GM19397 (cell line): ENCODE results near the gene DUSP15.
"Not testable (repeated sequence)": the region's sequence is repeated elsewhere in the genome, so short reads cannot be mapped to it uniquely, and the experiment has no call there.

Source experiments
- ATAC-seq: cut with Tn5 transposase; IDR thresholded peaks from one replicate; pipeline ENCODE4 v1.9.1; 2021; ENCODE audit warnings: mild to moderate bottlenecking, moderate library complexity; ENCODE audit not compliant: unreplicated experiment

Gene DUSP15

GRCh38 chr20:31824554-31825313 is 45.6 kb downstream of the DUSP15 start:
- ATAC-seq = no peak

GRCh38 chr20:31824125-31824485 is 46.2 kb downstream of the DUSP15 start:
- no peak for ATAC-seq

GRCh38 chr20:31823360-31824124 is 46.8 kb downstream of the DUSP15 start:
- no peak for ATAC-seq

DNA sequence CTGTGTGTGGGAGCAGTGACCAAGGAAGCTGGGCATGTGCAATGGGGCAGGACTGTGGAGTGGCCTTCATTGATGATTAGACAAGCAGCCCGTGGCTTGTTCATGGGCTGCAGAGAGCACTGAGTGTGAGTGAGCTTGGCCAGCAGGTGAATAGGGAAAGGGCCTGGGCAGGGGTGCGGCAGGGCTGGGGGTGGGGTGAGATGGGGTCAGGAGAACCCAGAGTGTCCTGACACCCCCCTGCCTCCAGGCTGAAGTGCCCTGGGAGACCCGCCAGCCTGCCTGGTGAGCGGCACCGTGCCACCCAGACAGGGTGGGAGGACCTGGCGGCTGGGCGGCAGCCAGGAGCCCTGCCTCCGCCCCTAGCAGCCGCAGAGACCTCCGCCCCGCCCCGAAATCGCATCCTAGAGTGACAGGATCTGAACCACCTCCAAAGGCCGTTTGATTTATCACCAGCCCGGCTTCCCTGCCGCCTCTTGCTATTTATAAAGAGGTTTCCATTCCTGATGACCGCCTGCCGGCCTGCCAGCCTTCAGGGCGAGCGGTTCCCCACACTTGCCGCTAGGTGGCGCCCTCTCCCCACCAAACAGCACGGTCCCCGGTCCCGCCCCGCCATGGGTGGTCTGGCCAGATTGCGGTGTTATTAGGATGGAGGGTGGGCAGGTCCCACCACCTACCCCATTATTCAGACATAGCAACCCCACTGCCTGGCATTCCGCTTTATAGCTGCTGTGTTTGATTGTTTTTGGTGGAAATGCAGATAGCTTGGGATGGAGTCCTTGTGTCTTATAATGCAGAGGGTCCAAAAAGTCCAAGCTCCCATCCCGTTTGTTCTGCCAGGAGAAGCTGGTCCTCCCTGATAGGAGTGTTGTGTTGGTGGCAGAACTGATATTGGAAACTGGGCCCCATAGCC is 47.7 kb downstream of the DUSP15 start:
- ATAC-seq = no peak

DNA sequence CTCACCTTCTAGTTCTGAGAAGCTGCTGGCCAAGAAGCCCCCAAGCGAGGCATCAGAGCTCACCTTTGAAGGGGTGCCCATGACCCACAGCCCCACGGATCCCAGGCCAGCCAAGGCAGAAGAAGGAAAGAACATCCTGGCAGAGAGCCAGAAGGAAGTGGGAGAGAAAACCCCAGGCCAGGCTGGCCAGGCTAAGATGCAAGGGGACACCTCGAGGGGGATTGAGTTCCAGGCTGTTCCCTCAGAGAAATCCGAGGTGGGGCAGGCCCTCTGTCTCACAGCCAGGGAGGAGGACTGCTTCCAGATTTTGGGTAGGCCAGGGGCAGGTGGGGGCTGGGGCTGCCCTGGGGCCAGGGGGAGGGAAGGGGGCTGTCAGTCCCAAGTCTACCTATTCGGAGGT is 48.9 kb downstream of the DUSP15 start:
- no peak for ATAC-seq

- no peak for ATAC-seq
Observed at GRCh38 chr20:31820228-31820627, 50.1 kb downstream of the DUSP15 start.

GRCh38 chr20:31819083-31819784 is 51.1 kb downstream of the DUSP15 start, which contains the start of gene MYLK2:
Gene MYLK2 (plus strand): TSS chr20:31819356. CDS start chr20:31819581, 225 bp downstream.
- ATAC-seq = no peak

DNA sequence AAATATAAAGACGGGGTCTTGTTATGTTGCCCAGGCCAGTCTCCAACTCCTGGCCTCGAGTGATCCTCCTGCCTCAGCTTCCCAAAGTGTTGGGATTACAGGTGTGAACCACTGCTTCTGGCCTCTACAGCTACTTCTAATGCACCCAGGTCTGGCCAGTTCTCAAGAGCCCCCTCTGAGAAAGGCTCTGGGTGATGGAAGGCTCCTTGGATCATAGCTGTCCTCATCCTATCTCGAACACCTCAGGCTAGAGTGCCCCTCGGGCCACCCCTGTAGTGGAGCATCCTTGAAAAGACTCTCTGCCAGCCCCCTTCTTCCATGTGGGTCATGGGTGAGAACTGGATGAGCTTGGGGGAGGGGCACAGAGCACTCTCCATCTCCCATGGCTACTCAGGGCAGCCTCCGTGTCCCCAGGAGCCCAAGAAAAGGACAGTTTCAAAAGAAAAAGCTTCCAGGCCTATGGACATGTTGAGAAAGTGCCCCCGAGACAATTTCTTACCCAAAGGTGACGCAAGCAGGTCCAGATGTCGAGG is 51.9 kb downstream of the DUSP15 start:
- no peak for ATAC-seq

DNA sequence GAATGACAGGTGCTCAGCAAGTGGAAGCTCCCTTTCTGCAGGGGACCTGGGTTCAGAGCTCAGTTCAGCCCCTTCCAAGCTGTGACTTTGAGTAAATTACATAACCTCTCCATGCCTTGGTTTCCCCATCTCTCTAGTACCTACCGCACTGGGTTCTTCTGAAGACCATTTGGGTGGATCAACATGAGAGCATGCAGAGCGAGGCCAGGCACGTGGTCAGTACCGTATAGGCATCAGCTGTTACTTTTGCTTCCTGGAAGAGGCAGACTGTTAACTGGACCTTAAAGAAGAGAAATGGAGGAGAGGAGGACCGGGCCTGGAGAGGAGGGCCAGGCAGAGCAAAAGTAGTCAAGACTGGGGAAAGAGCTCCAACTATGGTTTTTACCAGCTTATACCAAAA is 52.9 kb downstream of the DUSP15 start:
- ATAC-seq = no peak

DNA sequence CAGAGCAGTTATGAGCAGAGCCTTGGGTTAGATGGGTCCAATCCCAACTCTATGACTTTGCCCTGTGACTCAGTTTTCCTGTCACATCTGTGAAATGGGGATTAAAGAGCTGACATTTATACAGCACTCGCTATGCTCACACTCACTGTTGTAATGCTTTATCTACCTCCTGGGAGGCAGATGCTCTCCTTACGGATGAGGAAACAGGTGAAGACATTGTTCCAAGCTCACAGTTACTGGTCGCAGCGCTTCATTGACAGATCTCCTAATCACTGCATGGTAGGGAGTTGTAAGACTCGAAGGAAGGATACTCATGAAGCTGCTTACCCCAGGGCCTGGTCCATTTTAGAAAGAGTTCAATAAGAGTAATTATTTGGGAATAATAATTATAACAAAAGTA is 54.1 kb downstream of the DUSP15 start:
- ATAC-seq = no peak

DNA sequence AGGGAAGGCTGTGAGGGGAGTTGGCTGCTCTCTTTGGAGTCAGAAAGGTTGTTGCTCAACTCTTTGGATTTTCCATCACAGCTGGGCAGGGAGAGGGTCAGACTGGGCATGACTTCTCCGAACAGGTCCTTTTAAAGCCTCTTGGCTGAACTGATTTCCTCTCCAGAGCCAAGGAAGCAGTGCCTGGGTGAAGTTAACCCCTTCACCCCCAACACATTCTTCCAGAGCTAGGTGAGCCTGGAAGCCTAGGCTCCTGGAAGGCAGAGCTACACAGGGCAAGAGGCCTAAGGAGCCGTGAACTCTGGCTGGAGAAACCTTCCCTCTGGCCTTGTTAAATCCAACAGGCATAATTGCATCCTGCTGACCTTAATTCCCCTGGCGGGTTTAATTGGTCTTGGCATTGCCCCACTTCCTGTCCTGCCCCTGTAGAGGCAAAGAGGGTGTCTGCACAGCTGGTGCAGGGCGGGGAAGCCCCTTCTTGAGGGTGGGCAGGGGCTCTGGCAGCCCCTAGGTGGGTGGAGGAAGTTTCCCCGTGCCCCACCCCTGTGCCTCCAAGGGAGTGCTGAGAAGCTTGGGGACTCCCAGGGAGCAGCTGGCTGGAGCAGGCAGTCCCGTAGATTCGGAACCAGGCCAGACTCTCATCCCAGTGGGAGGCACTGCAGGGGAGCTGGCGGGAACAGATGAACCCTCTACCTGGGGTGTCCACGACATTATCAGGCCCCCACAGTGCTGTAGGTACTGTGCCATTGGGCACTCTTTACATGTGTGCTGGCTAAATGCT is 54.7 kb downstream of the DUSP15 start:
- ATAC-seq = no peak

GRCh38 chr20:31814142-31814541 is 56.2 kb downstream of the DUSP15 start:
- ATAC-seq = not testable (repeated sequence)

DNA sequence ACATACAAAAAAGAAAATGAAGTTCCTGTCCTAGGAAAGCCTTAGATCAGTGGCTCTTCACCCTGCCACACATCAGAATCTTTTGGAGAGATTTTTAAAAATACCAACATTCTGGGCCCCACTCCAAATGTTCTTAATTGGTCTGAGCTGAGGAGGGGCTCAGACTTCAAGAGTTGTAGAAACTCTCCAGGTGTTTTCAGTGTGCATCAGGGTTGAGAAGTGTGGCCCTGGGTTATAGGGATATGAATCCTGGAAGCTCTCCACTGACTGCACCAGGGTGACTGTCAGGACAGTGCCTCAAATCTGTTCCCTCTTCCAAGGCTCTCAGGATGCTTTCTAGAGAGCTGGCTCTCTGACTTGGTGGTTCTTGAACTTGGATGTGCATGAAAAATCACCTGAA is 56.7 kb downstream of the DUSP15 start:
- no peak for ATAC-seq

DNA sequence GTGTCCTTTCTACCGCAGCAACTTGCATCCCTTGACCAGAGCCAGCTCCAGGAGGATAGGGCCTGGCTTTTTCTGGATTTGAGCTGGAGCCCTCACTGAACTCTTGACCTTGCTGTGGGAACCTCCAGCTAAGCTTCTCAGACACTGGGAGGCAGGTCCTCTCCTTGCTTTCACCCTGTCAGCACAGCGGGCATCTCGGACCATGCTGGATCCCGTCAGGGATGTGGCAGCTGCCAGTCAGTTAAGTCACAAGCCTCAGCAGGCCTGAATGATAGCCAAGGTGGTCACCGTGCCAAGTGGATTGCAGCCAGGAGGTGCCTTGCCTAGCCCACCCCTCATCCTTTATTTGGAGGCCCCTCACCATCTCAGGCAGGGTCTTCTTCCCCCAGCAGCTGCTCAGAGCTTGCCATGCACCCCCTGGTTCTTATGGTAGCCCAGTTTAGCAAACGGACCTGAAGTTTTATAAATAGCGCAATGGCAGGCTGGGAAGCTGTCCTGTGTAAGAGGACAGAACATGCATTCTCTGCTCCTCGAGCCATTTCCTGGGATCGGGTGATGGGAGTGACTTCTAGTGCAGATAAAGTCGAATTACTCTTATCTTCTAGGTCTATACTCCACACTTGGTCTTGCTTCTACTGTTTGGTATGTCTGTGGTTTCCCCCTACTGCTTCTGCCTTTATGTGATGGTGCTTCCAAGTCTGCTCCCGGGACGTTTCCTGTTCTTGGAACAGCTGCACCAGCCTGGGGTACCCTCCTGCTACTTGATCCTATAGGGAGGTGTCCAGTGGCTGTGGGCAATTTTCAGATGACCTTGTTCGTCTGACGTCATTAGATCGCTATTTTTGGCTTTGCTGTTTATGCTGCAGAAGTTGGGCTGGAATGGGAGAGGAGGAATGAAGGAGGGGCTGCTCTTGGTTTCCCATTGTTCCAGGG is 58.3 kb downstream of the DUSP15 start:
- no peak for ATAC-seq

GRCh38 chr20:31811198-31811597 is 59.1 kb downstream of the DUSP15 start:
- ATAC-seq = no peak
